Uterus (tissue), 4 donors: ENCODE results near the gene GTPBP2. TPM values are rescaled to one million over a fixed set of nuclear protein-coding genes. Genes with fewer than 3 reads are reported as not detected.

Experiments used
- DNase-seq, 2 donors: peaks; one replicate each; pipeline ENCODE4 v3.0.0-alpha.2; 2019 to 2020
- H3K27ac ChIP-seq, 2 donors: fragments of 200-600 bp; sonication (generic); 1 replicate in 1 of 2; 2 replicates in 1 of 2; pipeline ENCODE4 v1.5.1; 2016 to 2018
- H3K27me3 ChIP-seq, 2 donors: fragments of 200-600 bp; sonication (generic); one replicate each; pipeline ENCODE4 v1.5.1; 2018 to 2019; ENCODE audit warnings: control low read depth in 1 of 2
- H3K36me3 ChIP-seq, 2 donors: fragments of 200-600 bp; sonication (generic); one replicate each; pipeline ENCODE4 v1.5.1; 2019; ENCODE audit warnings: control low read depth in 1 of 2
- H3K4me1 ChIP-seq, 2 donors: fragments of 200-600 bp; sonication (generic); one replicate each; pipeline ENCODE4 v1.5.1; 2018 to 2019; ENCODE audit warnings: control low read depth in 1 of 2
- H3K4me3 ChIP-seq, 2 donors: fragments of 200-600 bp; sonication (generic); 1 replicate in 1 of 2; 2 replicates in 1 of 2; pipeline ENCODE4 v1.5.1; 2018 to 2019; ENCODE audit warnings: mild to moderate bottlenecking in 1 of 2
- H3K9me3 ChIP-seq, 2 donors: fragments of 200-600 bp; sonication (generic); one replicate each; pipeline ENCODE4 v1.5.1; 2019; ENCODE audit warnings: control low read depth in 1 of 2
- POLR2A ChIP-seq, 2 donors: fragments of 450-650 bp; IDR thresholded peaks; one replicate each; pipeline ENCODE4 v1.6.1; 2016; ENCODE audit warnings: antibody characterized with exemption in 2 of 2, mild to moderate bottlenecking in 1 of 2, moderate library complexity in 1 of 2
- intact Hi-C: fragments of 100-400 bp; cut with DNase I; formaldehyde crosslinking; loops from one replicate; pipeline ENCODE4 v1.15.1; 2023; ENCODE audit warnings: low total_unique reads
- total RNA-seq, 4 donors: library from RNA; depleted of rRNA in 3 of 4; stranded (reverse); fragments of >200 nt in 3 of 4; gene quantifications; one replicate each; pipeline versions ENCODE4 v1.1.0 to v1.2.4, GENCODE V29; 2014 to 2023
- TF ChIP-seq, protein P1 (sequence below), 4 experiments: fragments of 200-600 bp in 2 of 4; fragments of 450-650 bp in 2 of 4; sonication (generic) in 2 of 4; IDR thresholded peaks; one replicate each; pipeline ENCODE4 v1.5.1; 2016 to 2019; ENCODE audit warnings: antibody characterized with exemption in 4 of 4, mild to moderate bottlenecking in 2 of 4, moderate library complexity in 1 of 4
- donor health status: DM: yes; HTN: yes; CAD: no.

The GTPBP2 gene
- total RNA-seq, 4 donors from 2014 or later = 17.9 to 67.6 (median 40.2) TPM

GRCh38 chr6:43622541-43622940, 6.5 kb downstream of the GTPBP2 start:
- no peaks in the 10 kb centered on the region for H3K36me3 ChIP-seq
- TF ChIP-seq, protein P1, sequence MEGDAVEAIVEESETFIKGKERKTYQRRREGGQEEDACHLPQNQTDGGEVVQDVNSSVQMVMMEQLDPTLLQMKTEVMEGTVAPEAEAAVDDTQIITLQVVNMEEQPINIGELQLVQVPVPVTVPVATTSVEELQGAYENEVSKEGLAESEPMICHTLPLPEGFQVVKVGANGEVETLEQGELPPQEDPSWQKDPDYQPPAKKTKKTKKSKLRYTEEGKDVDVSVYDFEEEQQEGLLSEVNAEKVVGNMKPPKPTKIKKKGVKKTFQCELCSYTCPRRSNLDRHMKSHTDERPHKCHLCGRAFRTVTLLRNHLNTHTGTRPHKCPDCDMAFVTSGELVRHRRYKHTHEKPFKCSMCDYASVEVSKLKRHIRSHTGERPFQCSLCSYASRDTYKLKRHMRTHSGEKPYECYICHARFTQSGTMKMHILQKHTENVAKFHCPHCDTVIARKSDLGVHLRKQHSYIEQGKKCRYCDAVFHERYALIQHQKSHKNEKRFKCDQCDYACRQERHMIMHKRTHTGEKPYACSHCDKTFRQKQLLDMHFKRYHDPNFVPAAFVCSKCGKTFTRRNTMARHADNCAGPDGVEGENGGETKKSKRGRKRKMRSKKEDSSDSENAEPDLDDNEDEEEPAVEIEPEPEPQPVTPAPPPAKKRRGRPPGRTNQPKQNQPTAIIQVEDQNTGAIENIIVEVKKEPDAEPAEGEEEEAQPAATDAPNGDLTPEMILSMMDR (IDR thresholded peaks at IDR 0.05) = no peak
- TF ChIP-seq POLR2A (IDR thresholded peaks at IDR 0.05) = no peak
- H3K27me3 ChIP-seq = no peaks in the 10 kb centered on the region
- intact Hi-C loops = no loop called here
- no peak overlapping the region for H3K27ac ChIP-seq
- peaks cover 4 to 5% of the 10 kb centered on the region in 2 donors for H3K4me1 ChIP-seq
- H3K9me3 ChIP-seq = no peaks in the 10 kb centered on the region
- DNase-seq = no peak
- no peak overlapping the region for H3K4me3 ChIP-seq

DNA sequence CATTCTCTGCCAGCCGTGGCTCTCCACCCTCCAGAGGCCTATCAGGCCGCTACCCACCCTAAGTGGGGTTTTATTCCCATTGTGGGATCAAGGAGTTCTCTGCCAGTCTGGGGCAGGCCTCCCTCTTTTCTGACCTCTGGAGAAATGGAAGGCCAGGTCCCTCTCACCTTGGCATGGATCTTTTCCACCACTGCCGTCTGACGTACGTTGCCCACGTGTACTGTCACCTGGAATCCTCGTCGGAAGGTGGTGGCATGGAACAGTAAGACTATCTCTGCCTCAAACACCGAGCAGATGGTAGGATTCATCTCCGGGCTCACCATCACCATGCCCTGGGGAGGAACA, 7.3 kb downstream of the GTPBP2 start:
- no peaks in the 10 kb centered on the region for H3K9me3 ChIP-seq
- no peaks in the 10 kb centered on the region for H3K36me3 ChIP-seq
- TF ChIP-seq, protein P1 (IDR thresholded peaks at IDR 0.05) = no peak
- TF ChIP-seq POLR2A (IDR thresholded peaks at IDR 0.05) = no peak
- no peak for DNase-seq
- H3K27ac ChIP-seq = no peak overlapping the region
- H3K4me3 ChIP-seq = no peak overlapping the region
- intact Hi-C loops = no loop called here
- no peaks in the 10 kb centered on the region for H3K27me3 ChIP-seq
- no peaks in the 10 kb centered on the region for H3K4me1 ChIP-seq

GRCh38 chr6:43621078-43621835, 7.8 kb downstream of the GTPBP2 start:
- TF ChIP-seq, protein P1 (IDR thresholded peaks at IDR 0.05) = no peak
- no peak for TF ChIP-seq POLR2A (IDR thresholded peaks at IDR 0.05)
- Histone ChIP-seq H3K4me1 (no peaks in the 10 kb centered on the region), H3K27me3 (no peaks in the 10 kb centered on the region), H3K36me3 (no peaks in the 10 kb centered on the region), H3K27ac (no peak overlapping the region), H3K4me3 (no peak overlapping the region), H3K9me3 (no peaks in the 10 kb centered on the region)
- intact Hi-C loops = no loop called here
- DNase-seq = no peak

DNA sequence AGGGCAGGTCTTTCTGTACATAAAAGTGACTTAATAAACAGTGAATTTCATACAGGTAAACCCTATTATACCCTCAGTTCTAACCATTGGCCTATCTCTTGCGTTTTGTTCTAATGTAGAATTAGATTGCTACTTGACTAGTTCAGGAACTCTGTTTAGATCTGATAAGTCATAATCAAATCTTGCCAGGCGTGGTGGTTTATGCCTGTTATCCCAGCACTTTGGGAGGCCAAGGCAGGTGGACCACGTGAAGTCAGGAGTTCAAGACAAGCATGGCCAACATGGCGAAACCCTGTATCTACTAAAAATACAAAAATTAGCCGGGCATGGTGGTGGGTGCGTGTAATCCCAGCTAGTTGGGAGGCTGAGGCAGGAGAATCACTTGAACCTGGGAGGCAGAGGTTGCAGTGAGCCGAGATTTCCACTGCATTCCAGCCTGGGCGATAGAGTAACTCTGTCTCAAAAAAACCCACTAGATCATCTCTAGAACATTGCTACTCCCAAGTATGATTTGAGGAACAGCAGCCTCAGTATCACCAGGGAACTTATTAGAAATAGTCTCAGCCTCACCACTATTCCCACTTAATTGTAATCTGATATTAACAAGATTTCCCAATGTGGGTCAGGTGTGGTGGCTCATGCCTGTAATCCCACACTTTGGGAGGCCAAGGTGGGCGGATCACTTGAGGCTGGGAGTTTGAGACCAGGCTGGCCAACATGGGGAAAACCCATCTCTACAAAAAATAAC, 12.2 kb downstream of the GTPBP2 start:
- no peaks in the 10 kb centered on the region for H3K4me1 ChIP-seq
- DNase-seq = no peak

GRCh38 chr6:43614396-43614730, 14.7 kb downstream of the GTPBP2 start:
- H3K9me3 ChIP-seq = no peaks in the 10 kb centered on the region
- no peaks in the 10 kb centered on the region for H3K36me3 ChIP-seq
- H3K27ac ChIP-seq = no peak overlapping the region
- no peak for DNase-seq
- no peak overlapping the region for H3K4me3 ChIP-seq
- H3K27me3 ChIP-seq = no peaks in the 10 kb centered on the region
- no peak for TF ChIP-seq POLR2A (IDR thresholded peaks at IDR 0.05)
- TF ChIP-seq, protein P1 (IDR thresholded peaks at IDR 0.05) = no peak
- H3K4me1 ChIP-seq = no peaks in the 10 kb centered on the region
- intact Hi-C loops = no loop called here

More for the DNA sequence above, 12.2 kb downstream of the GTPBP2 start:
- no peaks in the 10 kb centered on the region for H3K27me3 ChIP-seq
- intact Hi-C loops = no loop called here
- no peak overlapping the region for H3K4me3 ChIP-seq
- H3K27ac ChIP-seq = no peak overlapping the region
- no peaks in the 10 kb centered on the region for H3K9me3 ChIP-seq
- TF ChIP-seq, protein P1 (IDR thresholded peaks at IDR 0.05) = no peak
- no peak for TF ChIP-seq POLR2A (IDR thresholded peaks at IDR 0.05)
- H3K36me3 ChIP-seq = no peaks in the 10 kb centered on the region
